Hepatocyte (in vitro differentiated cells): ENCODE results near the gene NOTUM. TPM values are rescaled to one million over a fixed set of nuclear protein-coding genes. Genes with fewer than 3 reads are reported as not detected.
"Not testable (repeated sequence)": the region's sequence is repeated elsewhere in the genome, so short reads cannot be mapped to it uniquely, and the experiment has no call there.

Experiments
- DNase-seq: peaks from one replicate; pipeline ENCODE4 v3.0.0-alpha.2; 2016; ENCODE audit warnings: low spot score
- H2AFZ ChIP-seq: fragments of 200-600 bp; sonication (generic); 2 replicates; pipeline ENCODE4 v1.6.0; 2016; ENCODE audit warnings: antibody characterized with exemption, mild to moderate bottlenecking
- H3K27ac ChIP-seq: fragments of 200-600 bp; sonication (generic); 2 replicates; pipeline ENCODE4 v1.5.1; 2016; ENCODE audit warnings: mild to moderate bottlenecking
- H3K27me3 ChIP-seq: fragments of 200-600 bp; sonication (generic); 2 replicates; pipeline ENCODE4 v1.6.1; 2016
- H3K36me3 ChIP-seq: fragments of 200-600 bp; sonication (generic); replicated peaks from 2 replicates; pipeline ENCODE4 v1.5.1; 2016; ENCODE audit warnings: low read depth; ENCODE audit not compliant: insufficient read depth
- H3K4me1 ChIP-seq: fragments of 200-600 bp; sonication (generic); 2 replicates; pipeline ENCODE4 v1.5.1; 2016; ENCODE audit warnings: mild to moderate bottlenecking, moderate library complexity; ENCODE audit not compliant: insufficient read depth
- H3K4me2 ChIP-seq: fragments of 200-600 bp; sonication (generic); 2 replicates; pipeline ENCODE4 v1.6.0; 2016
- H3K4me3 ChIP-seq: fragments of 200-600 bp; sonication (generic); 2 replicates; pipeline ENCODE4 v1.5.1; 2016; ENCODE audit warnings: mild to moderate bottlenecking
- H3K79me2 ChIP-seq: fragments of 200-600 bp; sonication (generic); 2 replicates; pipeline ENCODE4 v1.6.0; 2017; ENCODE audit warnings: mild to moderate bottlenecking
- H3K9me2 ChIP-seq: fragments of 200-600 bp; sonication (generic); replicated peaks from 2 replicates; pipeline ENCODE4 v1.6.0; 2017; ENCODE audit warnings: mild to moderate bottlenecking; ENCODE audit not compliant: insufficient read depth
- H3K9me3 ChIP-seq: fragments of 200-600 bp; sonication (generic); 2 replicates; pipeline ENCODE4 v1.5.1; 2016; ENCODE audit warnings: low read depth, mild to moderate bottlenecking
- H4K20me1 ChIP-seq: fragments of 200-600 bp; sonication (generic); 2 replicates; pipeline ENCODE4 v1.6.0; 2016; ENCODE audit warnings: mild to moderate bottlenecking; ENCODE audit not compliant: insufficient read depth, poor library complexity, severe bottlenecking
- CTCF ChIP-seq: fragments of 200-600 bp; sonication (generic); IDR thresholded peaks from 2 replicates; pipeline ENCODE4 v1.5.1; 2016; ENCODE audit warnings: antibody characterized with exemption, mild to moderate bottlenecking; ENCODE audit not compliant: poor library complexity
- EZH2 ChIP-seq: fragments of 200-600 bp; sonication (generic); IDR thresholded peaks from 2 replicates; pipeline ENCODE4 v1.6.1; 2016; ENCODE audit warnings: antibody characterized with exemption, mild to moderate bottlenecking, borderline replicate concordance
- EZH2phosphoT487 ChIP-seq: fragments of 200-600 bp; sonication (generic); IDR thresholded peaks from one replicate; pipeline ENCODE4 v1.6.1; 2018; ENCODE audit warnings: antibody characterized with exemption, mild to moderate bottlenecking, low read depth, moderate library complexity; ENCODE audit not compliant: unreplicated experiment, severe bottlenecking
- WGBS: methylation state at CpG from one replicate; pipeline ENCODE4 v1.1.6; 2016; ENCODE audit warnings: low lambda C conversion rate; ENCODE audit errors: missing lambda C conversion rate; 5-methylcytosine and 5-hydroxymethylcytosine counted together
- polyA plus RNA-seq: library from polyadenylated mRNA; unstranded; fragments of >200 nt; fragmentation: Nextera tagmentation; extraction: Ambion mirVana; gene quantifications from 2 replicates; pipeline ENCODE4 v1.2.1, GENCODE V29; 2016
- total RNA-seq: library from RNA; depleted of rRNA; stranded (reverse); fragments of >200 nt; gene quantifications from 2 replicates; pipeline ENCODE4 v1.2.3, GENCODE V29; 2014

NOTUM gene
- total and polyA plus RNA-seq, 2 experiments from 2014 or later: 1.0 to 4.7 TPM

GRCh38 chr17:81921537-81921862 is 39.5 kb downstream of the NOTUM start:
- no peak for TF ChIP-seq EZH2
- TF ChIP-seq EZH2phosphoT487: no peak
- no peak for TF ChIP-seq CTCF
- Histone ChIP-seq H3K27me3 (no peaks in the 10 kb centered on the region), H3K9me2 (no peaks in the 10 kb centered on the region), H3K27ac (no peak overlapping the region), H3K4me2 (no peak overlapping the region), H3K4me1 (peaks cover 41% of the 10 kb centered on the region), H4K20me1 (peaks cover 68% of the 10 kb centered on the region), H3K9me3 (no peaks in the 10 kb centered on the region), H3K4me3 (no peak overlapping the region), H3K79me2 (peaks cover 84% of the 10 kb centered on the region), H3K36me3 (no peaks in the 10 kb centered on the region), H2AFZ (no peak overlapping the region)
- no peak for DNase-seq
- 97% methylated on average over 3 of the region's 3 CpGs for WGBS

GRCh38 chr17:81920612-81921536 is 40.1 kb downstream of the NOTUM start:
- no peaks in the 10 kb centered on the region for H3K9me2 ChIP-seq
- H3K4me3 ChIP-seq: no peak overlapping the region
- no peak overlapping the region for H2AFZ ChIP-seq
- H3K36me3 ChIP-seq: no peaks in the 10 kb centered on the region
- H3K9me3 ChIP-seq: no peaks in the 10 kb centered on the region
- 94% methylated on average over 33 of the region's 33 CpGs for WGBS
- H3K4me1 ChIP-seq: peaks cover 43% of the 10 kb centered on the region
- DNase-seq: no peak
- H3K79me2 ChIP-seq: peaks cover 85% of the 10 kb centered on the region
- no peak overlapping the region for H3K4me2 ChIP-seq
- TF ChIP-seq EZH2 (no peak), CTCF (no peak), EZH2phosphoT487 (no peak)
- peaks cover 63% of the 10 kb centered on the region for H4K20me1 ChIP-seq
- no peak overlapping the region for H3K27ac ChIP-seq
- no peaks in the 10 kb centered on the region for H3K27me3 ChIP-seq

GRCh38 chr17:81918832-81919545 is 42.0 kb downstream of the NOTUM start:
- no peaks in the 10 kb centered on the region for H3K9me3 ChIP-seq
- no peak overlapping the region for H2AFZ ChIP-seq
- no peaks in the 10 kb centered on the region for H3K27me3 ChIP-seq
- H4K20me1 ChIP-seq: peaks cover 45% of the 10 kb centered on the region
- WGBS: 90% methylated on average over 14 of the region's 15 CpGs
- peaks cover 25% of the 10 kb centered on the region for H3K4me1 ChIP-seq
- no peaks in the 10 kb centered on the region for H3K9me2 ChIP-seq
- peak overlapping the region; percentile 82 for H3K27ac ChIP-seq
- no peak overlapping the region for H3K4me2 ChIP-seq
- H3K36me3 ChIP-seq: no peaks in the 10 kb centered on the region
- TF ChIP-seq EZH2: no peak
- TF ChIP-seq EZH2phosphoT487: no peak
- no peak for TF ChIP-seq CTCF
- H3K79me2 ChIP-seq: peaks cover 79% of the 10 kb centered on the region
- no peak overlapping the region for H3K4me3 ChIP-seq
- no peak for DNase-seq

- Histone ChIP-seq H3K4me1 (peaks cover 19% of the 10 kb centered on the region), H3K4me2 (peak overlapping the region; percentile 96), H3K79me2 (peaks cover 74% of the 10 kb centered on the region), H3K27ac (peak overlapping the region; percentile 82), H4K20me1 (peaks cover 39% of the 10 kb centered on the region), H3K4me3 (peak overlapping the region; percentile 100)
- H3K27me3 ChIP-seq, H3K9me3 ChIP-seq, H2AFZ ChIP-seq, DNase-seq, H3K9me2 ChIP-seq, H3K36me3 ChIP-seq: not testable (repeated sequence)
- 39% methylated on average over 8 of the region's 9 CpGs for WGBS
These were observed 42.7 kb downstream of the NOTUM start for GRCh38 chr17:81918333-81918669.
